ENCODE measurements around the gene PMFBP1.

PMFBP1 gene

GRCh38 chr16:72112906-72113615 lies 58.9 kb downstream of the PMFBP1 start:
- no peak for TF ChIP-seq CTCF (IDR thresholded peaks at IDR 0.05; ENCODE audit: extremely low read depth, missing control alignments)
- DNase-seq (ENCODE audit: low spot score), result no peak

GRCh38 chr16:72112452-72112792 lies 59.5 kb downstream of the PMFBP1 start:
- DNase-seq (ENCODE audit: low spot score), result no peak
- no peak for TF ChIP-seq CTCF (IDR thresholded peaks at IDR 0.05; ENCODE audit: extremely low read depth, missing control alignments)

GRCh38 chr16:72111657-72112451 lies 60.1 kb downstream of the PMFBP1 start:
- DNase-seq (ENCODE audit: low spot score), result no peak
- TF ChIP-seq CTCF (IDR thresholded peaks at IDR 0.05; ENCODE audit: extremely low read depth, missing control alignments), result no peak

- TF ChIP-seq CTCF (IDR thresholded peaks at IDR 0.05; ENCODE audit: extremely low read depth, missing control alignments), result no peak
- DNase-seq (ENCODE audit: low spot score), result no peak
These were observed 61.0 kb downstream of the PMFBP1 start for GRCh38 chr16:72110662-72111615.

- DNase-seq (ENCODE audit: low spot score), result no peak
- no peak for TF ChIP-seq CTCF (IDR thresholded peaks at IDR 0.05; ENCODE audit: extremely low read depth, missing control alignments)
These were observed 61.9 kb downstream of the PMFBP1 start for GRCh38 chr16:72109966-72110530.

GRCh38 chr16:72109300-72109699 lies 62.7 kb downstream of the PMFBP1 start:
- DNase-seq (ENCODE audit: low spot score), result no peak
- TF ChIP-seq CTCF (IDR thresholded peaks at IDR 0.05; ENCODE audit: extremely low read depth, missing control alignments), result no peak

Measured in GM20000 (cell line).